Measurements from ENCODE around the gene DGKE.

The DGKE gene

DNA sequence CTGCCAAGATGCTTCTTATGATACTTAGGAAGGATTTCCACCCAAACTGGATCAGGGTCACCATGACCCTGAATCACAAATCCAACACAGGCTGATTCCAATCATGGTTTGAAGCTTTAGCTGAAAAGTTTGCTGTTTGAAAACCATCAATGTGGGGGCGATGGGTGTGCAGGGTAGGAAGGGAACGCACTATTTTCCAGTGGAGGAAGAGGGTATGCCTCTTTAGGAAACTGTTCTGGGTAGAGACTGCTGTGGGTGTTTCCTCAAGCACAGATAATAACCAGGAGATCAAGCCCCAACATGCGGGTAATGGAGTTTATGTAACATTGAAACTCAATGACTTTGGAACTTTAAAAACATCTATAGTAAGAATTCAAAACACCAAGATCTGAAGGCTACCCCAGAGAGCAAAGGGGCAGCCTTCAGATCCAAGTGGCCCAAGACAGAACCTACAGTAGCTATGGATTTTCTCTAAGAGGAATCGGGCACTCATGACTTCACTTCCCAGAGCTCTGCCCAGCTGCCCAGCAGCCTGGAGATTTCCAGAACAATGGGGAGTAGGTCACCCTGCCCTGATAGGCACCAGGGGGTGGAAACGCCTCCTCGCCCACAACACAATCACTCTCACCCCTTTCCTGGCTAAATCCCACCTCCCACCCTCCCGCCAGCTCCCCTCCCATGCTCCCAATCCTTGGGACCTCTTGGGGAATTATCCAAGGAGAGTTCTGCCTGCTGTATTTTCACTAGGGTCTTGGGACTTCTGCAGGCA, 57.1 kb downstream of the DGKE start:
- Histone ChIP-seq H2BK120ac (ENCODE audit: low read depth, low read length) (no peak overlapping the region), H4K91ac (ENCODE audit: low read depth, low read length, poor library complexity) (no peak overlapping the region), H2BK15ac (ENCODE audit: low read length) (no peak overlapping the region), H4K8ac (ENCODE audit: low read depth, low read length) (no peak overlapping the region), H3K23ac (ENCODE audit: low read depth, low read length, poor library complexity) (no peak overlapping the region), H2BK5ac (ENCODE audit: low read length) (no peak overlapping the region), H3K4me2 (ENCODE audit: insufficient read depth, low read length, poor library complexity, severe bottlenecking) (no peak overlapping the region), H3K36me3 (replicated peaks in 1 of 2; ENCODE audit: control insufficient read depth in 2 of 2, insufficient read depth in 2 of 2, low read length in 2 of 2) (peaks cover 3 to 28% of the 10 kb centered on the region in 2 donors), H3K4ac (ENCODE audit: low read length) (no peak overlapping the region), H3K79me1 (ENCODE audit: low read depth, low read length) (no peaks in the 10 kb centered on the region), H3K4me1 (ENCODE audit: control insufficient read depth in 2 of 2, insufficient read depth in 1 of 2, low read depth in 1 of 2, low read length in 2 of 2) (peaks cover 0 to 5% of the 10 kb centered on the region in 2 donors), H3K27me3 (ENCODE audit: control insufficient read depth in 3 of 3, insufficient read depth in 3 of 3, low read depth in 1 of 3, low read length in 3 of 3) (no peaks in the 10 kb centered on the region), H3K18ac (ENCODE audit: low read length) (no peak overlapping the region), H2BK12ac (ENCODE audit: low read length) (no peak overlapping the region), H3K9ac (ENCODE audit: low read depth, low read length, poor library complexity) (no peak overlapping the region), H3K14ac (ENCODE audit: low read length) (no peak overlapping the region), H3K4me3 (ENCODE audit: low read length in 2 of 2) (no peak overlapping the region), H2AK5ac (ENCODE audit: low read depth, low read length) (no peak overlapping the region), H3K9me3 (replicated peaks in 1 of 2; ENCODE audit: control insufficient read depth in 2 of 2, insufficient read depth in 1 of 2, low read depth in 1 of 2, low read length in 2 of 2) (peaks cover 8 to 13% of the 10 kb centered on the region in 2 donors), H2AFZ (ENCODE audit: low read length) (no peak overlapping the region), H3K27ac (replicated peaks; ENCODE audit: low read length) (no peak overlapping the region)
- no CpG with 5 or more reads among the region's 7 CpGs for WGBS, 2 donors (ENCODE audit: extremely low coverage in 2 of 2, insufficient read length in 2 of 2, insufficient replicate concordance in 1 of 2)
- no peak for DNase-seq (ENCODE audit: low spot score)

DNA sequence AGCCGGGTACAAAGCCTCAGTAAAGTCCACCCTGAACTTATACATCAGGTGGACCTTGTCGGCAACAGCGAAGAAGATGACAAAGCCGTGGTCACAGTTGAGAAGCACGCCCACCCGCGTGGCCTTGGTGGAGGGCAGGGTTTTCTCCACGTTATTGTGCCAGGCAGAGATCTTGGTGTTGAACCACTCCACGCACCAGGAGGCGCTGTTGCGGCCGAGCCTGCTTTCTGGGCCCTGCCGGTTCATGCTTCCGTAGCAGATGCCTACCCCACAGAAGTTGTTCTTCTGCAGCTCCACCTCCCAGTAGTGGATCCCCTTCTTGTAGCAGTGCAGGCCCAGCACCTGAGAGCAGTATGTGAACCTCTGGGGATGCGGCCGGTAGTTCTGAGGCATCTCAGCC, 57.8 kb downstream of the DGKE start:
- no peak for DNase-seq (ENCODE audit: low spot score)
- H3K79me1 ChIP-seq (ENCODE audit: low read depth, low read length), result no peaks in the 10 kb centered on the region
- no peak overlapping the region for H3K23ac ChIP-seq (ENCODE audit: low read depth, low read length, poor library complexity)
- H3K27me3 ChIP-seq (ENCODE audit: control insufficient read depth in 3 of 3, insufficient read depth in 3 of 3, low read depth in 1 of 3, low read length in 3 of 3), result no peaks in the 10 kb centered on the region
- H2AK5ac ChIP-seq (ENCODE audit: low read depth, low read length), result no peak overlapping the region
- H4K91ac ChIP-seq (ENCODE audit: low read depth, low read length, poor library complexity), result no peak overlapping the region
- H3K4ac ChIP-seq (ENCODE audit: low read length), result no peak overlapping the region
- H2BK5ac ChIP-seq (ENCODE audit: low read length), result no peak overlapping the region
- H3K9me3 ChIP-seq (replicated peaks in 1 of 2; ENCODE audit: control insufficient read depth in 2 of 2, insufficient read depth in 1 of 2, low read depth in 1 of 2, low read length in 2 of 2), result peaks cover 8 to 13% of the 10 kb centered on the region in 2 donors
- H3K14ac ChIP-seq (ENCODE audit: low read length), result no peak overlapping the region
- no peak overlapping the region for H2BK12ac ChIP-seq (ENCODE audit: low read length)
- peaks cover 0 to 5% of the 10 kb centered on the region in 2 donors for H3K4me1 ChIP-seq (ENCODE audit: control insufficient read depth in 2 of 2, insufficient read depth in 1 of 2, low read depth in 1 of 2, low read length in 2 of 2)
- H3K18ac ChIP-seq (ENCODE audit: low read length), result no peak overlapping the region
- no peak overlapping the region for H2BK120ac ChIP-seq (ENCODE audit: low read depth, low read length)
- H3K27ac ChIP-seq (replicated peaks; ENCODE audit: low read length), result no peak overlapping the region
- no peak overlapping the region for H2AFZ ChIP-seq (ENCODE audit: low read length)
- peaks cover 3 to 28% of the 10 kb centered on the region in 2 donors for H3K36me3 ChIP-seq (replicated peaks in 1 of 2; ENCODE audit: control insufficient read depth in 2 of 2, insufficient read depth in 2 of 2, low read length in 2 of 2)
- WGBS, 2 donors (ENCODE audit: extremely low coverage in 2 of 2, insufficient read length in 2 of 2, insufficient replicate concordance in 1 of 2), result no CpG with 5 or more reads among the region's 16 CpGs
- H2BK15ac ChIP-seq (ENCODE audit: low read length), result no peak overlapping the region
- H3K4me2 ChIP-seq (ENCODE audit: insufficient read depth, low read length, poor library complexity, severe bottlenecking), result no peak overlapping the region
- peak overlapping the region in 1 of 2 donors; percentile 16 for H3K4me3 ChIP-seq (ENCODE audit: low read length in 2 of 2)
- H3K9ac ChIP-seq (ENCODE audit: low read depth, low read length, poor library complexity), result no peak overlapping the region
- H4K8ac ChIP-seq (ENCODE audit: low read depth, low read length), result no peak overlapping the region

DNA sequence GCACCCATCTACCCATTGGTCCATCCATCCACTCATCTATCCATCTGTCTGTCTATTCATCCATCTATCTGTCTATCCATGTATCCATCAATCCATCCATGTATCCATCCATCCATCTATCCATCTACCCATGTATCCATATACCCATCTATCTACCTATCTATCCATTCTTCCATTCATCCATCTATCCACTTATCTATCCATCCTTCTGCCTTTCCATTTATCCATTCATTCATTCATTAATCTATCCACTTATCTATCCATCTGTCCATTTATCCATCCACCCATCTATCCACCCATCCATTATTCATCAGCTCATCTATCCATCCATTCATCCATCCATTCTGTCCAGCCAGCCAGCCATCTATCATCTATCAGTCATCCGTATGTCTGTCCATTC, 58.4 kb downstream of the DGKE start:
- Histone ChIP-seq H3K36me3 (replicated peaks in 1 of 2; ENCODE audit: control insufficient read depth in 2 of 2, insufficient read depth in 2 of 2, low read length in 2 of 2) (peaks cover 3 to 28% of the 10 kb centered on the region in 2 donors), H3K18ac (ENCODE audit: low read length) (no peak overlapping the region), H3K23ac (ENCODE audit: low read depth, low read length, poor library complexity) (no peak overlapping the region), H2AK5ac (ENCODE audit: low read depth, low read length) (no peak overlapping the region), H3K27ac (replicated peaks; ENCODE audit: low read length) (no peak overlapping the region), H3K9me3 (replicated peaks in 1 of 2; ENCODE audit: control insufficient read depth in 2 of 2, insufficient read depth in 1 of 2, low read depth in 1 of 2, low read length in 2 of 2) (peaks cover 8 to 9% of the 10 kb centered on the region in 2 donors), H2AFZ (ENCODE audit: low read length) (no peak overlapping the region), H2BK15ac (ENCODE audit: low read length) (no peak overlapping the region), H3K27me3 (ENCODE audit: control insufficient read depth in 3 of 3, insufficient read depth in 3 of 3, low read depth in 1 of 3, low read length in 3 of 3) (no peaks in the 10 kb centered on the region), H2BK120ac (ENCODE audit: low read depth, low read length) (no peak overlapping the region), H2BK12ac (ENCODE audit: low read length) (no peak overlapping the region), H3K79me1 (ENCODE audit: low read depth, low read length) (no peaks in the 10 kb centered on the region), H3K4me1 (ENCODE audit: control insufficient read depth in 2 of 2, insufficient read depth in 1 of 2, low read depth in 1 of 2, low read length in 2 of 2) (peaks cover 0 to 5% of the 10 kb centered on the region in 2 donors), H3K14ac (ENCODE audit: low read length) (no peak overlapping the region), H2BK5ac (ENCODE audit: low read length) (no peak overlapping the region), H4K8ac (ENCODE audit: low read depth, low read length) (no peak overlapping the region), H3K9ac (ENCODE audit: low read depth, low read length, poor library complexity) (no peak overlapping the region), H4K91ac (ENCODE audit: low read depth, low read length, poor library complexity) (no peak overlapping the region), H3K4me2 (ENCODE audit: insufficient read depth, low read length, poor library complexity, severe bottlenecking) (no peak overlapping the region), H3K4me3 (ENCODE audit: low read length in 2 of 2) (no peak overlapping the region), H3K4ac (ENCODE audit: low read length) (no peak overlapping the region)
- DNase-seq (ENCODE audit: low spot score), result no peak
- WGBS, 2 donors (ENCODE audit: extremely low coverage in 2 of 2, insufficient read length in 2 of 2, insufficient replicate concordance in 1 of 2), result no CpG with 5 or more reads among the region's 1 CpG

- Histone ChIP-seq H2BK5ac (ENCODE audit: low read length) (no peak overlapping the region), H3K27me3 (ENCODE audit: control insufficient read depth in 3 of 3, insufficient read depth in 3 of 3, low read depth in 1 of 3, low read length in 3 of 3) (no peaks in the 10 kb centered on the region), H3K23ac (ENCODE audit: low read depth, low read length, poor library complexity) (no peak overlapping the region), H3K4ac (ENCODE audit: low read length) (no peak overlapping the region), H4K8ac (ENCODE audit: low read depth, low read length) (no peak overlapping the region), H2BK120ac (ENCODE audit: low read depth, low read length) (no peak overlapping the region), H3K14ac (ENCODE audit: low read length) (no peak overlapping the region), H3K4me3 (ENCODE audit: low read length in 2 of 2) (no peak overlapping the region), H3K9me3 (replicated peaks in 1 of 2; ENCODE audit: control insufficient read depth in 2 of 2, insufficient read depth in 1 of 2, low read depth in 1 of 2, low read length in 2 of 2) (no peaks in the 10 kb centered on the region), H2BK12ac (ENCODE audit: low read length) (no peak overlapping the region), H3K79me1 (ENCODE audit: low read depth, low read length) (no peaks in the 10 kb centered on the region), H2BK15ac (ENCODE audit: low read length) (no peak overlapping the region), H4K91ac (ENCODE audit: low read depth, low read length, poor library complexity) (no peak overlapping the region), H3K18ac (ENCODE audit: low read length) (no peak overlapping the region), H3K9ac (ENCODE audit: low read depth, low read length, poor library complexity) (no peak overlapping the region), H2AFZ (ENCODE audit: low read length) (no peak overlapping the region), H3K4me1 (ENCODE audit: control insufficient read depth in 2 of 2, insufficient read depth in 1 of 2, low read depth in 1 of 2, low read length in 2 of 2) (peaks cover 0 to 5% of the 10 kb centered on the region in 2 donors), H3K4me2 (ENCODE audit: insufficient read depth, low read length, poor library complexity, severe bottlenecking) (no peak overlapping the region), H3K27ac (replicated peaks; ENCODE audit: low read length) (no peak overlapping the region), H3K36me3 (replicated peaks in 1 of 2; ENCODE audit: control insufficient read depth in 2 of 2, insufficient read depth in 2 of 2, low read length in 2 of 2) (peaks cover 2 to 28% of the 10 kb centered on the region in 2 donors), H2AK5ac (ENCODE audit: low read depth, low read length) (no peak overlapping the region)
- WGBS, 2 donors (ENCODE audit: extremely low coverage in 2 of 2, insufficient read length in 2 of 2, insufficient replicate concordance in 1 of 2), result no CpG with 5 or more reads among the region's 7 CpGs
- no peak for DNase-seq (ENCODE audit: low spot score)
Measured at GRCh38 chr17:56893503-56893902, 59.6 kb downstream of the DGKE start.

All from neuronal stem cell (in vitro differentiated cells).